B cell (primary cell): ENCODE data around the gene HGS. TPM values are rescaled to one million over a fixed set of nuclear protein-coding genes. Genes with fewer than 3 reads are reported as not detected.
A peak's percentile ranks its signal among the peaks of the same experiment; 100 is the strongest.

ENCODE experiments used
- ATAC-seq: fragments of 200-7000 bp; cut with Tn5 transposase; one replicate; pipeline ENCODE4 v1.10.0; 2021; ENCODE audit warnings: low read depth, mild to moderate bottlenecking, moderate number of reproducible peaks, moderate library complexity
- CTCF ChIA-PET: fragments of 350-600 bp; sonication (Branson Sonifier 250); formaldehyde crosslinking; loops from one replicate; lab custom pipeline; 2021; ENCODE audit warnings: antibody characterized with exemption, inconsistent platforms; lab: Charles Lee
- POLR2A ChIA-PET: fragments of 350-600 bp; sonication (Branson Sonifier 250); formaldehyde crosslinking; loops from one replicate; lab custom pipeline; 2021; ENCODE audit warnings: antibody characterized with exemption; lab: Charles Lee
- DNase-seq: peaks from one replicate; pipeline ENCODE4 v3.0.0; 2013
- H2AFZ ChIP-seq: 2 replicates; pipeline ENCODE4 v1.6.1; 2012; ENCODE audit warnings: mild to moderate bottlenecking, low read depth, low read length; ENCODE audit not compliant: insufficient read depth, poor library complexity, severe bottlenecking
- H3K27ac ChIP-seq, 2 donors: 1 replicate in 1 of 2; 2 replicates in 1 of 2; pipeline ENCODE4 v1.5.1; 2012 to 2013; ENCODE audit warnings: low read length in 2 of 2, mild to moderate bottlenecking in 2 of 2, moderate library complexity in 1 of 2
- H3K27me3 ChIP-seq, 4 experiments: fragments of 200-600 bp in 1 of 4; sonication (generic) in 1 of 4; replicated peaks in 1 of 4; 1 replicate in 2 of 4; 2 replicates in 2 of 4; pipeline versions ENCODE4 v1.6.1 to v1.7.0; 2013 to 2016; ENCODE audit warnings: low read length in 3 of 4, mild to moderate bottlenecking in 2 of 4, mixed read lengths in 1 of 4, moderate library complexity in 1 of 4; ENCODE audit not compliant: insufficient read depth in 4 of 4, control insufficient read depth in 3 of 4; ENCODE audit errors: control extremely low read depth in 1 of 4
- H3K36me3 ChIP-seq, 2 experiments: replicated peaks in 1 of 2; 1 replicate in 1 of 2; 2 replicates in 1 of 2; pipeline versions ENCODE4 v1.6.1 to v1.7.1; 2013; ENCODE audit warnings: low read length in 1 of 2; ENCODE audit not compliant: insufficient read depth in 2 of 2, control insufficient read depth in 1 of 2; ENCODE audit errors: control extremely low read depth in 1 of 2, extremely low read depth in 1 of 2
- H3K4me1 ChIP-seq, 2 donors: fragments of 200-600 bp in 1 of 2; sonication (generic) in 1 of 2; 1 replicate in 1 of 2; 2 replicates in 1 of 2; pipeline versions ENCODE4 v1.5.1 to v1.6.1; 2013 to 2017; ENCODE audit warnings: low read length in 2 of 2; ENCODE audit not compliant: control insufficient read depth in 2 of 2, insufficient read depth in 2 of 2
- H3K4me2 ChIP-seq: replicated peaks from 2 replicates; pipeline ENCODE3; 2012; ENCODE audit warnings: mild to moderate bottlenecking, low read depth, low read length; ENCODE audit not compliant: poor library complexity, severe bottlenecking
- H3K4me3 ChIP-seq, 5 experiments: fragments of 200-600 bp in 1 of 5; sonication (generic) in 1 of 5; 1 replicate in 3 of 5; 2 replicates in 2 of 5; pipeline versions ENCODE4 v1.5.1 to v1.7.0; 2011 to 2016; ENCODE audit warnings: low read length in 4 of 5, mild to moderate bottlenecking in 4 of 5, low read depth in 2 of 5, control low read depth in 1 of 5, moderate library complexity in 1 of 5; ENCODE audit not compliant: insufficient read depth in 1 of 5; ENCODE audit errors: control extremely low read depth in 1 of 5, extremely low read depth in 1 of 5
- H3K79me2 ChIP-seq: fragments of 200-600 bp; sonication (generic); one replicate; pipeline ENCODE4 v1.6.0; 2016; ENCODE audit warnings: low read length; ENCODE audit not compliant: control insufficient read depth, insufficient read depth
- H3K9ac ChIP-seq: fragments of 200-600 bp; sonication (generic); 2 replicates; pipeline ENCODE4 v1.6.1; 2017; ENCODE audit warnings: mild to moderate bottlenecking, low read length, moderate library complexity
- H3K9me3 ChIP-seq, 3 donors: one replicate each; pipeline versions ENCODE4 v1.6.1 to v1.7.1; 2013; ENCODE audit warnings: low read length in 2 of 3; ENCODE audit not compliant: control insufficient read depth in 2 of 3, insufficient read depth in 1 of 3; ENCODE audit errors: control extremely low read depth in 1 of 3
- H4K20me1 ChIP-seq: 2 replicates; pipeline ENCODE4 v1.6.0; 2012; ENCODE audit warnings: mild to moderate bottlenecking, low read length; ENCODE audit not compliant: insufficient read depth, control insufficient read depth, poor library complexity, severe bottlenecking
- H3K27ac Mint-ChIP-seq: one replicate; pipeline ENCODE4 v1.8.0; 2021; ENCODE audit warnings: mixed read lengths
- H3K27me3 Mint-ChIP-seq: one replicate; pipeline ENCODE4 v1.8.0; 2021; ENCODE audit warnings: mixed read lengths
- H3K4me1 Mint-ChIP-seq: one replicate; pipeline ENCODE4 v1.8.0; 2021; ENCODE audit warnings: mixed read lengths
- H3K4me3 Mint-ChIP-seq: one replicate; pipeline ENCODE4 v1.8.0; 2021; ENCODE audit warnings: mixed read lengths
- H3K9me3 Mint-ChIP-seq: one replicate; pipeline ENCODE4 v1.8.0; 2022; ENCODE audit warnings: mixed read lengths; ENCODE audit not compliant: insufficient read depth
- CTCF ChIP-seq: fragments of 200-600 bp; IDR thresholded peaks from one replicate; pipeline ENCODE4 v1.8.0; 2022; ENCODE audit warnings: antibody characterized with exemption, mild to moderate bottlenecking
- EZH2 ChIP-seq: IDR thresholded peaks from 2 replicates; pipeline ENCODE4 v1.6.1; 2012; ENCODE audit warnings: borderline replicate concordance, low read depth, mild to moderate bottlenecking, moderate library complexity, low read length; ENCODE audit not compliant: insufficient read depth, poor library complexity, severe bottlenecking
- WGBS: methylation state at CpG from one replicate; pipeline ENCODE4 v1.1.5; 2013; ENCODE audit warnings: missing lambda C conversion rate; ENCODE audit not compliant: insufficient coverage; 5-methylcytosine and 5-hydroxymethylcytosine counted together
- intact Hi-C: fragments of 100-400 bp; cut with micrococcal nuclease; formaldehyde crosslinking; loops from one replicate; pipeline ENCODE4 v1.10.0; 2022
- polyA plus RNA-seq: library from polyadenylated mRNA; depleted of rRNA; stranded (reverse); fragments of >200 nt; gene quantifications from 2 replicates; pipeline ENCODE4 v1.2.3, GENCODE V29; 2012
- total RNA-seq, 2 donors: library from RNA; stranded (reverse); fragments of 120-200 nt in 1 of 2; gene quantifications; 1 replicate in 1 of 2; 2 replicates in 1 of 2; pipeline versions ENCODE4 v1.2.3 to v1.2.4, GENCODE V29; 2013 to 2022

The HGS gene
- total and polyA plus RNA-seq, 2 donors (not counting 1 experiment from before 2014, with no cell fraction given) = 184 to 220 TPM

- 37% methylated on average over 27 of the region's 27 CpGs for WGBS
- peak overlapping the region; percentile 100 for H3K4me2 ChIP-seq
- DNase-seq (no peak), ATAC-seq (no peak)
- intact Hi-C loops = loop anchor here (1.0 kb wide), 5 partner anchors 8 to 187 kb away; partner anchors contain the start of genes ALYREF, ANAPC11, ARL16 and CCDC137
- no peak for TF ChIP-seq EZH2
- TF ChIP-seq CTCF = no peak
- Mint-ChIP-seq H3K4me3 (peak overlapping the region; percentile 77), H3K4me1 (peaks cover 33% of the 10 kb centered on the region), H3K9me3 (no peaks in the 10 kb centered on the region), H3K27me3 (no peaks in the 10 kb centered on the region), H3K27ac (peak overlapping the region; percentile 61)
- peaks cover 40% of the 10 kb centered on the region for H3K79me2 ChIP-seq
- no peaks in the 10 kb centered on the region for H3K9me3 ChIP-seq
- ChIA-PET POLR2A (interaction anchor here (0.8 to 1.8 kb wide), 4 partner anchors 21 to 129 kb away, joined by 3 to 10 read pairs (median 6); partner anchors contain the start of genes ARL16, HGS and MCRIP1), CTCF (interaction anchor here (0.9 to 1.2 kb wide), 2 partner anchors 20 to 157 kb away, joined by 4 read pairs; partner anchors contain the start of genes ARL16, HGS and P4HB)
- peak overlapping the region; percentile 28 to 97 for H3K27ac ChIP-seq
- H3K27me3 ChIP-seq = no peaks in the 10 kb centered on the region
- H4K20me1 ChIP-seq = peaks cover 19% of the 10 kb centered on the region
- peaks cover 0 to 23% of the 10 kb centered on the region in 2 experiments for H3K36me3 ChIP-seq
- peaks cover 24 to 32% of the 10 kb centered on the region in 2 donors for H3K4me1 ChIP-seq
- H3K4me3 ChIP-seq = peak overlapping the region; percentile 45 to 98 (median 68)
- H2AFZ ChIP-seq = peak overlapping the region; percentile 90
- H3K9ac ChIP-seq = peak overlapping the region; percentile 97
Measured at GRCh38 chr17:81703747-81704654, 20.2 kb downstream of the HGS start.
